Stimulated activated CD8-positive, alpha-beta memory T cell treated with anti-CD3 and anti-CD28 coated beads, Interleukin-15, amount 100 ng/mL, for 48 hours (primary cell): ENCODE measurements around the gene DMXL2.
"Not testable (repeated sequence)": the region's sequence is repeated elsewhere in the genome, so short reads cannot be mapped to it uniquely, and the experiment has no call there.

Source experiments
- DNase-seq, 2 donors: peaks; one replicate each; pipeline ENCODE4 v3.0.0-alpha.2; 2020; ENCODE audit warnings: low read depth in 2 of 2

The DMXL2 gene

GRCh38 chr15:51576286-51576850, 46.2 kb downstream of the DMXL2 start:
- no peak for DNase-seq

- no peak for DNase-seq
Measured at GRCh38 chr15:51575775-51576174, 46.8 kb downstream of the DMXL2 start.

GRCh38 chr15:51573352-51573751, 49.2 kb downstream of the DMXL2 start:
- not testable (repeated sequence) for DNase-seq

- not testable (repeated sequence) for DNase-seq
Measured at GRCh38 chr15:51568939-51569784, 53.4 kb downstream of the DMXL2 start.

- no peak for DNase-seq
Measured at GRCh38 chr15:51561271-51561670, 61.3 kb downstream of the DMXL2 start.

GRCh38 chr15:51558876-51559275, 63.7 kb downstream of the DMXL2 start:
- no peak for DNase-seq

- no peak for DNase-seq
Measured at GRCh38 chr15:51558411-51558810, 64.2 kb downstream of the DMXL2 start.

- DNase-seq: no peak
Measured at GRCh38 chr15:51550841-51551240, 71.7 kb downstream of the DMXL2 start.

- no peak for DNase-seq
Measured at GRCh38 chr15:51547656-51548055, 74.9 kb downstream of the DMXL2 start.

GRCh38 chr15:51536965-51537574, 85.5 kb downstream of the DMXL2 start:
- no peak for DNase-seq

- DNase-seq: no peak
Measured at GRCh38 chr15:51533672-51534398, 88.7 kb downstream of the DMXL2 start.

GRCh38 chr15:51526955-51527354, 95.6 kb downstream of the DMXL2 start:
- DNase-seq: no peak

GRCh38 chr15:51524376-51524775, 98.2 kb downstream of the DMXL2 start:
- no peak for DNase-seq

- DNase-seq: no peak
Measured at GRCh38 chr15:51516291-51516690, 106.3 kb downstream of the DMXL2 start.

GRCh38 chr15:51505251-51505650, 117.3 kb downstream of the DMXL2 start:
- DNase-seq: no peak

GRCh38 chr15:51503003-51503402, 119.6 kb downstream of the DMXL2 start:
- DNase-seq: no peak

- DNase-seq: no peak
Measured at GRCh38 chr15:51499379-51499976, 123.1 kb downstream of the DMXL2 start.

GRCh38 chr15:51497806-51498205, 124.8 kb downstream of the DMXL2 start:
- DNase-seq: no peak

GRCh38 chr15:51496246-51496645, 126.3 kb downstream of the DMXL2 start:
- no peak for DNase-seq

- no peak for DNase-seq
Measured at GRCh38 chr15:51494411-51495314, 127.9 kb downstream of the DMXL2 start.

GRCh38 chr15:51493892-51494291, 128.7 kb downstream of the DMXL2 start:
- DNase-seq: no peak
